K562 (cell line): Measurements from ENCODE around the gene NDUFS3. TPM values are rescaled to one million over a fixed set of nuclear protein-coding genes. Genes with fewer than 3 reads are reported as not detected.

Experiments
- ATF6 ChIP-seq: sonication (generic); formaldehyde crosslinking; IDR thresholded peaks from 2 replicates; pipeline ENCODE4 v1.4.0; 2020; ENCODE audit warnings: mild to moderate bottlenecking, missing genetic modification reagents
- BRF1 ChIP-seq: IDR thresholded peaks from 3 replicates; pipeline ENCODE4 v1.6.1; 2011; ENCODE audit warnings: borderline replicate concordance, mild to moderate bottlenecking; ENCODE audit not compliant: insufficient read length; ENCODE audit errors: extremely low read depth
- DMBX1 ChIP-seq: fragments of 250-450 bp; sonication (Bioruptor Pico); IDR thresholded peaks from 2 replicates; pipeline ENCODE4 v1.8.0; 2022; ENCODE audit warnings: inconsistent platforms, mild to moderate bottlenecking, moderate library complexity, borderline replicate concordance
- ELF1 ChIP-seq: fragments of 200-800 bp; sonication (Bioruptor generic); IDR thresholded peaks from 2 replicates; pipeline ENCODE4 v1.6.1; 2016; ENCODE audit warnings: missing genetic modification characterization, missing compliant biosample characterization
- ESRRB ChIP-seq: fragments of 250-450 bp; sonication (Bioruptor Pico); IDR thresholded peaks from 2 replicates; pipeline ENCODE4 v1.5.0; 2020; ENCODE audit warnings: mild to moderate bottlenecking, moderate library complexity, borderline replicate concordance
- ETS2 ChIP-seq: IDR thresholded peaks from 2 replicates; pipeline ENCODE4 v1.6.1; 2016; ENCODE audit warnings: borderline replicate concordance, missing genetic modification characterization, mild to moderate bottlenecking, moderate library complexity, missing compliant biosample characterization; ENCODE audit not compliant: poor library complexity, severe bottlenecking
- GATAD2A ChIP-seq: fragments of 450-650 bp; IDR thresholded peaks from 2 replicates; pipeline ENCODE4 v1.6.1; 2017
- GATAD2B ChIP-seq: fragments of 450-650 bp; IDR thresholded peaks from 2 replicates; pipeline ENCODE4 v1.6.1; 2017; ENCODE audit warnings: mild to moderate bottlenecking, borderline replicate concordance
- HEY1 ChIP-seq: fragments of 250-450 bp; sonication (Bioruptor Pico); IDR thresholded peaks from 2 replicates; pipeline ENCODE4 v1.5.0; 2020; ENCODE audit warnings: mild to moderate bottlenecking, moderate library complexity, borderline replicate concordance
- KDM5B ChIP-seq: fragments of 200-600 bp; sonication (generic); IDR thresholded peaks from 2 replicates; pipeline ENCODE4 v1.6.1; 2012; ENCODE audit warnings: low read depth, mild to moderate bottlenecking, moderate library complexity, low read length, control low read depth, inconsistent platforms; ENCODE audit not compliant: insufficient replicate concordance
- LCOR ChIP-seq: sonication (generic); formaldehyde crosslinking; IDR thresholded peaks from 2 replicates; pipeline ENCODE4 v1.8.0; 2022; ENCODE audit warnings: mild to moderate bottlenecking, missing genetic modification reagents
- MTA3 ChIP-seq: fragments of 450-650 bp; formaldehyde crosslinking; IDR thresholded peaks from 2 replicates; pipeline ENCODE4 v1.6.1; 2017; ENCODE audit warnings: mild to moderate bottlenecking, borderline replicate concordance
- NR3C1 ChIP-seq: sonication (generic); formaldehyde crosslinking; IDR thresholded peaks from 2 replicates; pipeline ENCODE4 v1.8.1; 2022; ENCODE audit warnings: missing genetic modification reagents
- PHF21A ChIP-seq: fragments of 450-650 bp; IDR thresholded peaks from 2 replicates; pipeline ENCODE4 v1.6.1; 2017; ENCODE audit warnings: low read depth, borderline replicate concordance
- RAD51 ChIP-seq: fragments of 450-650 bp; IDR thresholded peaks from 2 replicates; pipeline ENCODE4 v1.7.1; 2016; ENCODE audit warnings: low read depth, mild to moderate bottlenecking, borderline replicate concordance
- RFX1 ChIP-seq: fragments of 450-650 bp; IDR thresholded peaks from 2 replicates; pipeline ENCODE4 v1.6.1; 2016; ENCODE audit warnings: mild to moderate bottlenecking, moderate library complexity
- ZKSCAN1 ChIP-seq: fragments of 150-350 bp; IDR thresholded peaks from 2 replicates; pipeline ENCODE4 v1.6.1; 2016; ENCODE audit warnings: low read depth, low read length
- ZNF212 ChIP-seq: fragments of 450-650 bp; formaldehyde crosslinking; IDR thresholded peaks from 2 replicates; pipeline ENCODE4 v1.4.0; 2020; ENCODE audit warnings: mild to moderate bottlenecking
- ZNF24 ChIP-seq: fragments of 450-650 bp; IDR thresholded peaks from 2 replicates; pipeline ENCODE4 v1.6.1; 2016
- ZNF436 ChIP-seq: fragments of 250-450, 450-650 bp; sonication (Bioruptor Pico); formaldehyde crosslinking; IDR thresholded peaks from 2 replicates; pipeline ENCODE4 v1.7.0; 2020; ENCODE audit warnings: mild to moderate bottlenecking
- polyA plus RNA-seq, 8 experiments: library from polyadenylated mRNA; depleted of rRNA in 4 of 8; stranded (reverse) in 5 of 8; unstranded in 3 of 8; fragments of >200 nt; fragmentation: Nextera tagmentation in 2 of 8; fragmentation: Illumina TruSeq in 1 of 8; extraction: Ambion mirVana in 2 of 8; extraction: Trizol in 1 of 8; gene quantifications; 2 replicates each; pipeline versions ENCODE4 v1.2.1 to v1.2.3, GENCODE V29; 2011 to 2014; ENCODE audit warnings: inconsistent platforms in 1 of 8, missing spikeins in 1 of 8
- total RNA-seq, 7 experiments: library from RNA; depleted of rRNA in 6 of 7; stranded (reverse); fragments of >200 nt in 6 of 7; fragmentation: Illumina TruSeq in 2 of 7; extraction: Trizol in 2 of 7; gene quantifications; 2 replicates each; pipeline versions ENCODE4 v1.2.1 to v1.2.3, GENCODE V29; 2011 to 2021; ENCODE audit warnings: low replicate concordance in 1 of 7
- TF ChIP-seq, protein P1 (sequence below): sonication (generic); formaldehyde crosslinking; IDR thresholded peaks from 2 replicates; pipeline ENCODE4 v1.9.0; 2022; ENCODE audit warnings: mild to moderate bottlenecking, missing genetic modification reagents
- TF ChIP-seq, protein P2 (sequence below): fragments of 250-450 bp; sonication (Bioruptor Pico); IDR thresholded peaks from 2 replicates; pipeline ENCODE4 v1.6.1; 2021; ENCODE audit warnings: mild to moderate bottlenecking
- TF ChIP-seq, protein P3 (sequence below): fragments of 450-650 bp; IDR thresholded peaks from 2 replicates; pipeline ENCODE4 v1.6.1; 2016; ENCODE audit warnings: low read depth, mild to moderate bottlenecking, moderate library complexity
- TF ChIP-seq, protein P4 (sequence below): sonication (generic); formaldehyde crosslinking; IDR thresholded peaks from 2 replicates; pipeline ENCODE4 v1.8.0; 2022; ENCODE audit warnings: missing genetic modification reagents, mild to moderate bottlenecking, moderate library complexity, borderline replicate concordance

The NDUFS3 gene
- total and polyA plus RNA-seq, 9 of the 15 experiments (the other 6 are each of a cell fraction or from before 2014, with no cell fraction given): 38.7 to 341 (median 194) TPM

DNA sequence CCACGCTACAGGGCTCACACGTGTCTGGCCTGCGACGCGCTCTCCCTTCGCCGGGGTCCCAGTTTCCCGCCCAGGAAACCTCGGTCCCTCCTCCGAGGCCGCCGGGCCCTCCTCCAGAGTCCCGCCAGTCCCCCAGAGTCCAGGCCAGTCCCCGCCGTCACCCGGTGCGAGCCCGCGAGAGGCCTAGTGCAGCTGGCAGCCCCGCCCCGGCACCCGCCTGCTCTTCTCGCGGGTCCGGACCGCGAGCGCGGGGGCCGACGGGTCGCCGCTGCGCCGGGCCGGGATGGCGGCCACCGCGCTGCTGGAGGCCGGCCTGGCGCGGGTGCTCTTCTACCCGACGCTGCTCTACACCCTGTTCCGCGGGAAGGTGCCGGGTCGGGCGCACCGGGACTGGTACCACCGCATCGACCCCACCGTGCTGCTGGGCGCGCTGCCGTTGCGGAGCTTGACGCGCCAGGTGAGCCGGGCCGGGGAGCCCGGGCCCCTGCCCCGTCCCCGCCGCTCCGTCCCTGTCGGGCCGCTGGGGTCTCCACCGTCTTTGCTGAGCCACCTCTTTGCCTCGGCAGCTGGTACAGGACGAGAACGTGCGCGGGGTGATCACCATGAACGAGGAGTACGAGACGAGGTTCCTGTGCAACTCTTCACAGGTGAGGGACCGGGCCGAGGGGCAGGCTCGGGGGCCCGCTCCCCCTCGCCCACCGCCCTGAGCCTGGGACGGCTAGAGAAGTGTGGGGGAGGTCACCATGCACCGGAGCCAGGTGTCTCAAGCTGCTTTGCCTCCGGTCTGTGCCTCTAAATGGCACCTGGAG lies 13.3 kb upstream of the NDUFS3 start, which contains the start of gene PTPMT1 (continued):
- TF ChIP-seq ZNF24: no peak
- no peak for TF ChIP-seq ZNF212
- no peak for TF ChIP-seq PHF21A
- TF ChIP-seq, protein P1, sequence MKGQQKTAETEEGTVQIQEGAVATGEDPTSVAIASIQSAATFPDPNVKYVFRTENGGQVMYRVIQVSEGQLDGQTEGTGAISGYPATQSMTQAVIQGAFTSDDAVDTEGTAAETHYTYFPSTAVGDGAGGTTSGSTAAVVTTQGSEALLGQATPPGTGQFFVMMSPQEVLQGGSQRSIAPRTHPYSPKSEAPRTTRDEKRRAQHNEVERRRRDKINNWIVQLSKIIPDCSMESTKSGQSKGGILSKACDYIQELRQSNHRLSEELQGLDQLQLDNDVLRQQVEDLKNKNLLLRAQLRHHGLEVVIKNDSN (CRISPR knock-in tag): peak; percentile 25; the same call in 1 of the 2 replicates
- TF ChIP-seq BRF1: no peak
- TF ChIP-seq ESRRB (CRISPR knock-in tag): no peak
- TF ChIP-seq, protein P2, sequence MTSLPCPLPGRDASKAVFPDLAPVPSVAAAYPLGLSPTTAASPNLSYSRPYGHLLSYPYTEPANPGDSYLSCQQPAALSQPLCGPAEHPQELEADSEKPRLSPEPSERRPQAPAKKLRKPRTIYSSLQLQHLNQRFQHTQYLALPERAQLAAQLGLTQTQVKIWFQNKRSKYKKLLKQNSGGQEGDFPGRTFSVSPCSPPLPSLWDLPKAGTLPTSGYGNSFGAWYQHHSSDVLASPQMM (CRISPR knock-in tag): no peak
- TF ChIP-seq, protein P3, sequence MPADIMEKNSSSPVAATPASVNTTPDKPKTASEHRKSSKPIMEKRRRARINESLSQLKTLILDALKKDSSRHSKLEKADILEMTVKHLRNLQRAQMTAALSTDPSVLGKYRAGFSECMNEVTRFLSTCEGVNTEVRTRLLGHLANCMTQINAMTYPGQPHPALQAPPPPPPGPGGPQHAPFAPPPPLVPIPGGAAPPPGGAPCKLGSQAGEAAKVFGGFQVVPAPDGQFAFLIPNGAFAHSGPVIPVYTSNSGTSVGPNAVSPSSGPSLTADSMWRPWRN: no peak
- TF ChIP-seq RFX1: no peak
- no peak for TF ChIP-seq HEY1 (CRISPR knock-in tag)
- TF ChIP-seq ATF6 (CRISPR knock-in tag): 0 out of 2 replicates have a peak, but pooled peaks have one; percentile 81
- TF ChIP-seq LCOR (CRISPR knock-in tag): peak; percentile 84; the same call in 1 of the 2 replicates
- no peak for TF ChIP-seq NR3C1 (CRISPR knock-in tag)
- TF ChIP-seq GATAD2A: no peak
- no peak for TF ChIP-seq RAD51
- no peak for TF ChIP-seq ZNF436 (CRISPR knock-in tag)
- TF ChIP-seq KDM5B: peak; percentile 97
- TF ChIP-seq GATAD2B: peak; percentile 91
- TF ChIP-seq ZKSCAN1: no peak
- peak; percentile 72; the same call in 1 of the 2 replicates for TF ChIP-seq MTA3
- TF ChIP-seq ELF1 (tag): no peak
- no peak; the same call in 1 of the 2 replicates for TF ChIP-seq DMBX1 (CRISPR knock-in tag)
- TF ChIP-seq ETS2 (tag): peak; percentile 12
- TF ChIP-seq, protein P4, sequence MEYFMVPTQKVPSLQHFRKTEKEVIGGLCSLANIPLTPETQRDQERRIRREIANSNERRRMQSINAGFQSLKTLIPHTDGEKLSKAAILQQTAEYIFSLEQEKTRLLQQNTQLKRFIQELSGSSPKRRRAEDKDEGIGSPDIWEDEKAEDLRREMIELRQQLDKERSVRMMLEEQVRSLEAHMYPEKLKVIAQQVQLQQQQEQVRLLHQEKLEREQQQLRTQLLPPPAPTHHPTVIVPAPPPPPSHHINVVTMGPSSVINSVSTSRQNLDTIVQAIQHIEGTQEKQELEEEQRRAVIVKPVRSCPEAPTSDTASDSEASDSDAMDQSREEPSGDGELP (CRISPR knock-in tag): peak; percentile 94
